HG03097 (cell line): ENCODE measurements around the gene ATP11A.
"Not testable (repeated sequence)": the region's sequence is repeated elsewhere in the genome, so short reads cannot be mapped to it uniquely, and the experiment has no call there.

Source experiments
- ATAC-seq: cut with Tn5 transposase; IDR thresholded peaks from one replicate; pipeline ENCODE4 v1.9.1; 2021; ENCODE audit not compliant: unreplicated experiment, low FRiP score

ATP11A gene

GRCh38 chr13:112871742-112872141 lies 181.9 kb downstream of the ATP11A start:
- ATAC-seq, result no peak

- ATAC-seq, result peak; percentile 30
Observed at GRCh38 chr13:112872657-112873631, 183.1 kb downstream of the ATP11A start.

- peak; percentile 75 for ATAC-seq
Observed at GRCh38 chr13:112873851-112874750, 184.3 kb downstream of the ATP11A start.

- ATAC-seq, result no peak
Observed at GRCh38 chr13:112874751-112875300, 185.0 kb downstream of the ATP11A start.

GRCh38 chr13:112875627-112876026 lies 185.8 kb downstream of the ATP11A start:
- no peak for ATAC-seq

- ATAC-seq, result no peak
Observed at GRCh38 chr13:112876305-112877000, 186.6 kb downstream of the ATP11A start.

GRCh38 chr13:112877066-112877465 lies 187.2 kb downstream of the ATP11A start:
- no peak for ATAC-seq

- ATAC-seq, result no peak
Observed at GRCh38 chr13:112877539-112877938, 187.7 kb downstream of the ATP11A start.

GRCh38 chr13:112877976-112878955 lies 188.4 kb downstream of the ATP11A start:
- ATAC-seq, result no peak

- ATAC-seq, result no peak
Observed at GRCh38 chr13:112879283-112879833, 189.5 kb downstream of the ATP11A start.

GRCh38 chr13:112880221-112880641 lies 190.4 kb downstream of the ATP11A start:
- ATAC-seq, result no peak

GRCh38 chr13:112880976-112881540 lies 191.2 kb downstream of the ATP11A start:
- ATAC-seq, result no peak

GRCh38 chr13:112881656-112882554 lies 192.1 kb downstream of the ATP11A start:
- no peak for ATAC-seq

- ATAC-seq, result no peak
Observed at GRCh38 chr13:112882555-112883024, 192.8 kb downstream of the ATP11A start.

GRCh38 chr13:112883241-112883945 lies 193.6 kb downstream of the ATP11A start:
- no peak for ATAC-seq

GRCh38 chr13:112884700-112885099 lies 194.9 kb downstream of the ATP11A start:
- not testable (repeated sequence) for ATAC-seq
